Adipose tissue (tissue), 3 donors: ENCODE data around the gene KIF16B. TPM values are rescaled to one million over a fixed set of nuclear protein-coding genes. Genes with fewer than 3 reads are reported as not detected.
"Not testable (repeated sequence)": the region's sequence is repeated elsewhere in the genome, so short reads cannot be mapped to it uniquely, and the experiment has no call there.

Source experiments
- H3K27ac ChIP-seq: one replicate; pipeline ENCODE4 v1.5.1; 2013; ENCODE audit warnings: low read depth, low read length
- WGBS, 3 donors: extraction: QIAGEN DNeasy Blood & Tissue Kit; methylation state at CpG; one replicate each; pipeline ENCODE4 v1.1.7; 2013; 5-methylcytosine and 5-hydroxymethylcytosine counted together
- polyA plus RNA-seq, 3 donors: library from polyadenylated mRNA; stranded (reverse); fragments of 200-250 nt; gene quantifications; one replicate each; pipeline ENCODE4 v1.2.3, GENCODE V29; 2013
- donor health status: healthy with polysubstance abuse.
- donor health status: Bipolar disorder and iron deficiency.
- donor health status: healthy.

KIF16B gene
- polyA plus RNA-seq, 3 donors: 6.1 to 9.4 (median 8.7) TPM

GRCh38 chr20:16599257-16599656, 26.0 kb upstream of the KIF16B start:
- H3K27ac ChIP-seq: no peak overlapping the region
- 82 to 85% (median 83%) methylated on average over 3 of the region's 3 CpGs for WGBS, 3 donors

GRCh38 chr20:16596991-16597390, 23.7 kb upstream of the KIF16B start:
- 79 to 86% (median 86%) methylated on average over 4 to 5 of the region's 5 CpGs for WGBS, 3 donors
- no peak overlapping the region for H3K27ac ChIP-seq

DNA sequence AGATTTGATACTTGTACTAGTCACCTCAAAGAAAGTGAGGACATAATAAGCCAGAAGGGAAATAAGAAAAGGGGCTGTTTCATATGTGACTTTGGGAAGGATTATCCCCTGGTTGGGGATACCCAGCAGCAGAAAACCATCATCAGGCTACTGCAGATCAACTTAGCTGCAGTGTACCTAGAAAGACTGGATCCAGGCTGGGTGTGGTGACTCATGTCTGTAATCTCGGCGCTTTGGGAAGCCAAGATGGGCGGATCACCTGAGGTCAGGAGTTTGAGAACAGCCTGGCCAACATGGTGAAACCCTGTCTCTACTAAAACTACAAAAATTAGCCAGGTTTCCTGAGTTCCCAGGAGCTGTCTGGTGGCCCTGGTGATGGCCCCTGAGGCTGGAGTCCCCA, 23.2 kb upstream of the KIF16B start:
- WGBS, 3 donors: 76 to 83% (median 81%) methylated on average over 3 of the region's 3 CpGs
- not testable (repeated sequence) for H3K27ac ChIP-seq

- 78 to 95% (median 93%) methylated on average over 1 of the region's 1 CpG for WGBS, 3 donors
- H3K27ac ChIP-seq: no peak overlapping the region
Observed at GRCh38 chr20:16595376-16595775, 22.1 kb upstream of the KIF16B start.

- H3K27ac ChIP-seq: no peak overlapping the region
- 59 to 62% (median 62%) methylated on average over 7 of the region's 7 CpGs for WGBS, 3 donors
Observed at GRCh38 chr20:16590041-16590633, 16.9 kb upstream of the KIF16B start.

DNA sequence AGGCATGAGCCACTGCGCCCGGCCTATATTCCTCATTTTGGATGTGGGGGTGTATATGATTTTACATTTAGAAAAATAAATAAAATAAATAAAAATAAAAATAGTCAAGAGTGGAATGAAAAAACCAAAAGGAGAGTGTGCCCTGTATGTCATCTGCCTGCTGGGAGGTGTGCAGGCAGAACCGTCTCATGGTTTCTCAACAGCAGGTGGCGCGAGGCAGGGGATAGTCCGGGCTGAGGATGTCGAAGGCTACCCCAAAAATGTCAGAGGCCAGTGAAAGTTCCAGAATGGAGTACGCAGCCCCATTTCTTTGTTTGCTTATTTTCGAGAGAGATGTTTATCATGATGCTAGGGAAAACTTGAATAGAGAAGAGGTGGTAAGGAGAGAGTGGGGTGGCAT, 16.4 kb upstream of the KIF16B start:
- WGBS, 3 donors: 88 to 89% (median 89%) methylated on average over 8 to 9 of the region's 9 CpGs
- H3K27ac ChIP-seq: no peak overlapping the region

DNA sequence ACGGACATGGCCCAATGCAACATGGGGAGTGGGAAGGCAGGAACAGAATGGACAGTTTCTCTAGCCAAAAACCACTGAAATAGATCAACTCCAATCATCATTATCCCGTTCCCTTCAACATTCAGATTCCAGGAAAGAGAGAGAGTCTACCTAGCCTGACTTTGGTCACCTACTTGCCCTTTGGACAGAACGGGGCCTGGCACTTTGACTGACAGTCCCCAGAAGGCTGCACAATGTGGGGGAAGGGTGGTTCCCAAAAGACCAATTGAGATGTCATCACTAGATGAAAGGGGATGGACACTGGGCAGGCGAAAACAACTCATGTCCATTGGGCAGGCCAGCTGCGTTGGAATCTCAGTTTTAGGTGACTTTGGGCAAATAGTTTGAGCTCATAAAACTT, 15.0 kb upstream of the KIF16B start:
- 77 to 88% (median 80%) methylated on average over 5 of the region's 5 CpGs for WGBS, 3 donors

GRCh38 chr20:16587066-16587465, 13.8 kb upstream of the KIF16B start:
- 71 to 86% (median 78%) methylated on average over 2 of the region's 2 CpGs for WGBS, 3 donors
- no peak overlapping the region for H3K27ac ChIP-seq

More for the DNA sequence above, 15.0 kb upstream of the KIF16B start:
- H3K27ac ChIP-seq: no peak overlapping the region

DNA sequence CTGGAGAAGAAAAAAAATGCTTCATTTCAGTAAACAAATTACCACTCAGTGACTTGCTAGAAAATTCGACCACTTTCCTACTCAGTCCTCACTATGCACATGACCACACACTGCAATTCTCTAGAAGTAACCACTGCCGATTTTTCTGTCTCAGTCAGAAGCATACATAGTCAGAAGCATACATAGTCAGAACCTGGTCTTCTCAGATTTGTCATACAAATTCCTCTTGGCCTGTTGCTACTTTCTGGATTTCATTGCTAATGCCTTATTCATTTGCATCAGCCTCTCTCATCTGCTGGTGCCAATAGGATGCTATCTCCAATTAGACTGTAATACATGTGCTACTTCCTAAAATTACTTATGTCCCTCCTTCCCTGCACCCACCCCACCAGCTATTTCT, 10.2 kb upstream of the KIF16B start:
- 72 to 75% (median 72%) methylated on average over 2 of the region's 2 CpGs for WGBS, 3 donors
- no peak overlapping the region for H3K27ac ChIP-seq

- no peak overlapping the region for H3K27ac ChIP-seq
- 92 to 96% (median 96%) methylated on average over 2 of the region's 2 CpGs for WGBS, 3 donors
Observed at GRCh38 chr20:16581241-16581640, 8.0 kb upstream of the KIF16B start.

GRCh38 chr20:16580620-16581019, 7.4 kb upstream of the KIF16B start:
- H3K27ac ChIP-seq: no peak overlapping the region
- WGBS, 3 donors: 42 to 58% (median 49%) methylated on average over 2 of the region's 2 CpGs

GRCh38 chr20:16580147-16580546, 6.9 kb upstream of the KIF16B start:
- WGBS, 3 donors: 14 to 49% (median 42%) methylated on average over 3 of the region's 3 CpGs
- H3K27ac ChIP-seq: no peak overlapping the region

- 94 to 97% (median 96%) methylated on average over 8 of the region's 8 CpGs for WGBS, 3 donors
- no peak overlapping the region for H3K27ac ChIP-seq
Observed at GRCh38 chr20:16576219-16576618, 3.0 kb upstream of the KIF16B start.

DNA sequence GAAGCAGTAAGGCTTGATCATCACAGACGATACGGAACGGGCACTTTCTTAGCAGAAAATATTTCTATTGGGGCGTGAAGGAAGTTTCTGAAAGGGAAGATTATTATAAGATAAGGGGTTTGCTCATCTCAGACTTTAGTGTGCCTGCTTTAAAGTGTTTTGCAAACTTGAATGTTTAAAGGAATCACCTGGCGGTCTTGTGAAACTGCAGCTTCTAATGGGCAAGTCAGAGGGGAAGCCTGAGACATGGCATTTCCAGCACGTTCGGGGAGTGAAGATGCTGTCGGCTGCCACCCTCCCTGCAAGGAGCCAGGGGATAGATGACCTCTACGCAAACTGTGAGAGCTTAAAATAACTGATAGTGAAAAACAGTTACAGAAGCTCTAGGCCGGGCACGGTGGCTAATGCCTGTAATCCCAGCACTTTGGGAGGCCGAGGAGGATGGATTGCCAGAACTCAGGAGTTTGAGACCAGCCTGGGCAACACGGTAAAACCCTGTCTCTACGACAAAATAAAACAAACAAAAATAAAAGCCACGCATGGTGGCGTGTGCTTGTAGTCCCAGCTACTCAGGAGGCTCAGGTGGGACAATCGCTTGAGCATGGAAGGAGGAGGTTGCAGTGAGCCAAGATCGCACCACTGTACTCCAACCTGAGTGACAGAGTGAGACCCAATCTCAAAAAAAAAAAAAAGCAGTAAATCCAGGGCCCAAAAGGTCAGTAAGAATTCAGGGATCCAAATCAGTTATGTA, 2.3 kb upstream of the KIF16B start:
- WGBS, 3 donors: 32 to 46% (median 37%) methylated on average over 18 of the region's 18 CpGs
- no peak overlapping the region for H3K27ac ChIP-seq

GRCh38 chr20:16574656-16575355, 1.6 kb upstream of the KIF16B start:
- no peak overlapping the region for H3K27ac ChIP-seq
- 7 to 8% (median 7%) methylated on average over 39 of the region's 39 CpGs for WGBS, 3 donors

DNA sequence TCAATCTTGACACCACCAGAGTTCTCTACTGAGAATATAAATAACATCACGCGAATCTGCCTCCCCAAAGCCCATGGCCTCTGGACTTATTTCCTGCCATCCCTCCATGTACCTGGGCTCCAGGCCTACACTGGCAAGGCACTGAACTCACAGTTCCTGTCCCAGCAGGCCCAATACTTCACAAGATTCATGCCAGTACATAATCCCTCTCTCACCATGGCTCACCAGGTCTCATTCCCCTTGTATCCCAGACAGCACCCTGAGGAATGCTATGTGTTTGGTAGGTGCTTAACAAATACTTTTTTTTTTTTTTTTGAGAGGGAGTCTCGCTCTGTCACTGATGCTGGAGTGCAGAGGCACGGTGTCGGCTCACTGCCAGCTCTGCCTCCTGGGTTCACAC, 1.9 kb downstream of the KIF16B start:
- no peak overlapping the region for H3K27ac ChIP-seq
- WGBS, 3 donors: 95 to 97% (median 96%) methylated on average over 5 of the region's 5 CpGs

GRCh38 chr20:16569246-16570153, 3.7 kb downstream of the KIF16B start:
- 72 to 91% (median 83%) methylated on average over 4 of the region's 4 CpGs for WGBS, 3 donors
- H3K27ac ChIP-seq: no peak overlapping the region

- WGBS, 3 donors: 83 to 89% (median 84%) methylated on average over 5 of the region's 5 CpGs
Observed at GRCh38 chr20:16566080-16566479, 7.2 kb downstream of the KIF16B start.

DNA sequence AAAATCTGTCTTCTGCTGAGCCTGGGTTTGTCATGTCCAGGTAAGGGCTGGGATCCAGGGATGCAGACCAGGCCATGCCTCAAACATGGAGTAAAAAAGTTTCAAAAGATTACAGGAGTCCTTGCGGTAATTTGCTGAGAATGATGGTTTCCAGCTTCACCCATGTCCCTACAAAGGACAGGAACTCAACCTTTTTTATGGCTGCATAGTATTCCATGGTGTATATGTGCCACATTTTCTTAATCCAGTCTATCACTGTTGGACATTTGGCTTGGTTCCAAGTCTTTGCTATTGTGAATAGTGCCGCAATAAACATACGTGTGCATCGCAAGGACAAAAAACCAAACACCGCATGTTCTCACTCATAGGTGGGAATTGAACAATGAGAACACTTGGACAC, 9.2 kb downstream of the KIF16B start:
- not testable (repeated sequence) for H3K27ac ChIP-seq
- WGBS, 3 donors: 67 to 93% (median 89%) methylated on average over 5 of the region's 5 CpGs

More at GRCh38 chr20:16566080-16566479, 7.2 kb downstream of the KIF16B start:
- H3K27ac ChIP-seq: no peak overlapping the region
